Gastrocnemius medialis (tissue), 4 donors: ENCODE measurements around the gene YAF2.

Source experiments
- POLR2A ChIP-seq, 2 donors: fragments of 450-650 bp; IDR thresholded peaks; one replicate each; pipeline ENCODE4 v1.6.1; 2017; ENCODE audit warnings: antibody characterized with exemption in 2 of 2, mild to moderate bottlenecking in 2 of 2, moderate library complexity in 2 of 2
- TF ChIP-seq, protein P1 (sequence below), 5 experiments: fragments of 450-650 bp in 3 of 5; fragments of 200-600 bp in 2 of 5; sonication (generic) in 2 of 5; IDR thresholded peaks in 4 of 5; conservative IDR thresholded peaks in 1 of 5; 1 replicate in 4 of 5; 2 replicates in 1 of 5; pipeline ENCODE4 v1.5.1; 2016 to 2019; ENCODE audit warnings: antibody characterized with exemption in 5 of 5, mild to moderate bottlenecking in 3 of 5, moderate library complexity in 3 of 5

- TF ChIP-seq, protein P1, sequence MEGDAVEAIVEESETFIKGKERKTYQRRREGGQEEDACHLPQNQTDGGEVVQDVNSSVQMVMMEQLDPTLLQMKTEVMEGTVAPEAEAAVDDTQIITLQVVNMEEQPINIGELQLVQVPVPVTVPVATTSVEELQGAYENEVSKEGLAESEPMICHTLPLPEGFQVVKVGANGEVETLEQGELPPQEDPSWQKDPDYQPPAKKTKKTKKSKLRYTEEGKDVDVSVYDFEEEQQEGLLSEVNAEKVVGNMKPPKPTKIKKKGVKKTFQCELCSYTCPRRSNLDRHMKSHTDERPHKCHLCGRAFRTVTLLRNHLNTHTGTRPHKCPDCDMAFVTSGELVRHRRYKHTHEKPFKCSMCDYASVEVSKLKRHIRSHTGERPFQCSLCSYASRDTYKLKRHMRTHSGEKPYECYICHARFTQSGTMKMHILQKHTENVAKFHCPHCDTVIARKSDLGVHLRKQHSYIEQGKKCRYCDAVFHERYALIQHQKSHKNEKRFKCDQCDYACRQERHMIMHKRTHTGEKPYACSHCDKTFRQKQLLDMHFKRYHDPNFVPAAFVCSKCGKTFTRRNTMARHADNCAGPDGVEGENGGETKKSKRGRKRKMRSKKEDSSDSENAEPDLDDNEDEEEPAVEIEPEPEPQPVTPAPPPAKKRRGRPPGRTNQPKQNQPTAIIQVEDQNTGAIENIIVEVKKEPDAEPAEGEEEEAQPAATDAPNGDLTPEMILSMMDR (IDR thresholded peaks at IDR 0.05 in 4 of 5, conservative IDR thresholded peaks at IDR 0.05 in 1 of 5): no peak
- no peak for TF ChIP-seq POLR2A (IDR thresholded peaks at IDR 0.05)
Measured at GRCh38 chr12:42213954-42214426, 24.1 kb downstream of the YAF2 start.
